GM18505 (cell line): ENCODE data around the gene RHOV.

Source experiments
- ATAC-seq: cut with Tn5 transposase; IDR thresholded peaks from one replicate; pipeline ENCODE4 v1.9.1; 2021; ENCODE audit not compliant: unreplicated experiment
- POLR2A ChIP-seq: IDR thresholded peaks from 4 replicates; pipeline ENCODE4 v1.6.1; 2011; ENCODE audit warnings: borderline replicate concordance; ENCODE audit not compliant: insufficient read depth, insufficient read length; ENCODE audit errors: extremely low read depth

RHOV gene, protein sequence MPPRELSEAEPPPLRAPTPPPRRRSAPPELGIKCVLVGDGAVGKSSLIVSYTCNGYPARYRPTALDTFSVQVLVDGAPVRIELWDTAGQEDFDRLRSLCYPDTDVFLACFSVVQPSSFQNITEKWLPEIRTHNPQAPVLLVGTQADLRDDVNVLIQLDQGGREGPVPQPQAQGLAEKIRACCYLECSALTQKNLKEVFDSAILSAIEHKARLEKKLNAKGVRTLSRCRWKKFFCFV

DNA sequence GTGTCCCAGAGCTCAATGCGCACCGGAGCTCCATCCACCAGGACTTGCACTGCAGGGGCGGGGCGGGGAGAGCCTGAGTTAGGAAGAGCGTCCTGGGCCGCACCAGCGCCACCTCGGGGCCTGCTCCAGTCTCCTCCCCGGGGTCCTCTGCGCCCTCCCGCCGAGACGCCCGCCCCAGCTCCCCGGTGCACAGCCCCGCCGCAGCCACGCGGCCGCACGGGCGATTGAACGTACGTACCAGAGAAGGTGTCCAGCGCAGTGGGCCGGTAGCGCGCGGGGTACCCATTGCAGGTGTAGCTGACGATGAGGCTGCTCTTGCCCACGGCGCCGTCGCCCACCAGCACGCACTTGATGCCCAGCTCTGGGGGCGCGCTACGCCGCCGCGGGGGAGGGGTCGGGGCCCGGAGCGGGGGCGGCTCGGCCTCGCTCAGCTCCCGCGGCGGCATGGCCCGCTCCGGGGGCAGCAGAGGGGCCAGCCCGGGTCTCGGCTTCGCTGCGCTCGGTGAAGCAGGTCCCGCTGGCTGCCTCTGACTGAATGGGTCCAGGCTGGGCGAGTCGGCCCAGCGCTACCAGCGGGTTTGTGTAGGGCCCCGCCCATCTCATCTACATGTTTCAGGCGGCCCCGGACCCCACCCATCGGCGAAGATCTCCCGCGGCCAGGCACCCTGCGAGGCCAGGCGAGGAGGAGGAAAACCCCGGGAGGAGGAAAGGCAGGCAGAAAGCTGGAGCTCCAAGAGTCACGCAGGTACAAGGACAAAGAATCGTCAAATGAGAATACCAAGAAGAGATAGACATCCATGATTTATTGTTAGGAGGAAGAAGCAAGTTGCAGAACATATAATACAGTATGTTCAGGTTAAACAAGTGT is at the start of gene RHOV:
TSS of gene RHOV (minus strand) at position 541 of the 868 bp plus-strand sequence. CDS start at position 446, 95 bp downstream.
- peak; percentile 73 for TF ChIP-seq POLR2A
- peak; percentile 43 for ATAC-seq

DNA sequence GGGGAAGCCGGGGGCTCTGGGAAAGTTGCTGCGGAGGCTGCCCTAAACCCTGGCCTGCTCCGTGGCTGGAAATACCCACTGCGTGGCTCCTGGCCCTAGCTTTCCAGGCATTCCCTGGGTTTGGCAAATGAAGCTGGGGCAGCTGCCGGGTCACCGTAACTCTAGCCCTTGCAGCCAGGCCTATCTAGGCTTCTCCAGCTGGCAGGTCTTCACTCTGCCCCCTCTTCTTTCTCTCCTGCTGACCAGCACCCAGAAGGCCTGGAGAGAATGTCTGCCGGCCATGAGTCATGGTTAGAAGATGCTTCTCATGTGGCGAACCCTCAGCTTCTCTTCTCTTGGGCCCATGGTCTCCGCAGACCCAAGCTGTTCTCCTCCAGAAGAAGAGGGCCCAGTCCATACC is 49.5 kb upstream of the RHOV start:
- no peak for ATAC-seq
- no peak for TF ChIP-seq POLR2A

DNA sequence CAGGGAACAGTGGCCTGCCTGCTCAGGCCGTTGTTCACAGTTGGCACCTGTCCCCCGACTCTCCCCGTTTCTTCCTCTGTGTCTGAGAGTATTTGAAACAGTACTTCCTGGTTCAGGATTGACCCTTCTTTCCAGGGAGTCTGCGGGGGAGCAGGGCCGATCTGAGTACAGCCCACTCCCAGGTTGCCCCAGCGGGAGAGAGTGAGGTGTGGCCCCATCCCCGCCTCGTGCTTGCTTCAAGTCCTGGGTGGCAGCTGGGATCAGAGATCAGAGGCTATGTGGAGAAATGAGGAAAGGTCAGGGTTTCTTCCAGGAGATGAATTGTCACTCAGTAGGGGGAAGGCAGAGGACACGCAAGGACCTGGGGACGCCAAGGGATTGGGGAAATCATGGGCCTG is 48.6 kb upstream of the RHOV start:
- no peak for TF ChIP-seq POLR2A
- no peak for ATAC-seq

DNA sequence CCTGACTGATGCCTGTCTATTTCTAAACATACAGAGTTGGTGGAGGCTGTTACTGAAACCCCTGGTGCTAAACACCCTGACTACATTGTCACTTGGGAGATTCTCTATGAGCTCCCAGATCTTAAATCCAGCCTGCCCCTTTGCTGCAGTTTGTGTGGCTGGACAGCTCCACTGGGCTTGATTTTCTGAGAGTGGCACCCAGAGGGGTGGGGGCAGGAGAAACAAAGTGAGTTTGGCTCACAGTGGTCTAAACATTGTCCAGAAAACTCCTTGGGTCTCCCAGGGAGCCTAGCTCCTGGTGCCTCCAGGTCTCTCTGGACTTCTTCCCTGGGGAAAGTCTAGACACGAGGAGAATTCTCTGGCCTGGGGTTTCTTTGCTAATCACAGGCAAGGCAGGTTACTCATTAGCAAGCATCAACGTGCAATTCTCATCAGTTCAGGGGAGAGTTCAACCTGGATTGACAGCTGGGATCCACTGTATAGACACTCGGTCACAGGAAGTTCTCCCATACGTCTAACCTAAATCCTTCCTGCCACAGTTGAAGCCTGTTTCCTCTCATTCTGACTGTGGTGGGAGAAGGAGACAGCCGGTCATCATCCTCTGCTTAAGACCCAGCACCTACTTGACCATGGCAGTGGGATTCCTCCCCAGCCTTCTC is 48.0 kb upstream of the RHOV start:
- TF ChIP-seq POLR2A, result no peak
- ATAC-seq, result no peak

DNA sequence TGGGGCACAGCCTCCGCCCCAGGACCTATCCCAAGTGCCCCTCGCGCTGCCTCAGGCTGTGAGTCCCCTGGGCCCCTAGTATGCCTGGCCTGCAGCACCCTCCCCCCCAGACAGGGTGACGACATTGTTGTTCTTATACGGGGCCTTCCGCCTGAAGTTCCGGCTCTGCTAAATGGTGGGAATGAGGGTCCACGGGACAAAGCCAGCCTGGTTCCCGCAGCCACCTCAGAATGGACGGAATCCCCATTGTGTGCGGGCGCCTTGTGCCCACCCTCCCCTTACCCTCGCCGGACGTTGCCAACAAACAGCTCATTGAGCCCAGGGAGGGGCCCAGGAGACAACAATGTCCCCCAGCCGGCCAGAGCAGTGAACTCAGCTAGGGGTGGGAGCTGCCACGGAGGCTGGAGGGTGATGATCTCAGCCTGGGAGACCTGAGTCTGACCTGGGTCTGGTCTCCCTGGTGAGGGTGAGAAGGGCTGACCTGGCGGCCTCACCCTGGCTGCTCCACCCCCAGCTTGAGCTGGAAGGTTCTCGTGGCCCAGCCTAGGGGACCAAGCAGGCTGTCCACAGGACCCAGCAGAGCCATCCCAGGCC is 44.9 kb upstream of the RHOV start:
- TF ChIP-seq POLR2A, result no peak
- no peak for ATAC-seq

DNA sequence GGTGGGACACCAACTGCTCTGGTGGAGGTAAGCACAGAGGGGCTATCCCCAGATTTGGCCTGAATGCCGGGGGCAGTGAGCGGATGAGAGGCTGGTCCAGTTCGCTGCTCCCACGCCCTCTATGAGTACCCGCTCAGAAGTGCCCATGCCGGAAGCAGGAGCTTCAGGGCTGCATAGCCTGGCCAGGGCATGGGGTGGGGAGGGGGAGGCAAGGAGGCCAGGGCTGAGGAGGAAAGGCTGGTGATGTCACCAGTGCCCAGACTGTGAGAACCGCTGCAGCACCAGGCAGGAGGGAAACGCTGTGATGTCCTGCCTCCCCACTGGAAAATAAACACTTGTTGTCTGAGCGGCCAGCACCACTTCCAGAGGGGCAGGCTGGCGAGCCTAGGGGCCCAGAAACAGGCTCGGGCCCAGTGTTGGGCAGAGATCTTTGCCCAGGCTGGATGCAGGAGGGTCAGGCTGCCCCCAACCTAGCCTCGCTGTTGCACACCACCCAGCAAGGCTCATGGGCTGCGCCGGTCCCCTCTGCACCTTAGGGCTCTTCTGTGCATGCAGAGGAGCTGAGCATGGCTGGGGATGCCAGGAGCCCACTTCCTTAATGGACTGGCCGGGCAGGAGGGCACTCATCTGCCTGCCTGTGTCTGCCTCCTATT is 44.2 kb upstream of the RHOV start:
- no peak for ATAC-seq
- TF ChIP-seq POLR2A, result no peak

DNA sequence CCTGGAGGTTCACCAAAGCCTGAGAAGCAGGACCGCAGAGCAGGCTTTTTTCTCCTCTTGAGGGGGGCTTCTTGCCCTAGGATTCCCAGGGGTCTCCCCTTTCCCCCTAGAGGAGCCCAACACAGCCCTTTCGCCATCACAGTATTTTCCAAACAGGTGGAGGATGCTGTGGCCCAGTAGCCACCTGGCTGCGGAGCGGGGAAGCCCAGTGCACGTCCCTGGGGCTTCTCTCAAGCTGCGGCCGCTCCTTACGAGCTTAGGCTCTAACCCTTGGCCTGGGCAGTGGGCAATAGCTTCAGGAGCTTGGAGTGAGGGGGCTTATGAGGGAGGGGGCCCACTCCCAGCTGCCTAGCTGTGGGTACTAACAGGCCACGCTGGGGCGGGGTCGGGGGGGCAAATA is 43.6 kb upstream of the RHOV start:
- ATAC-seq, result no peak
- TF ChIP-seq POLR2A, result no peak

DNA sequence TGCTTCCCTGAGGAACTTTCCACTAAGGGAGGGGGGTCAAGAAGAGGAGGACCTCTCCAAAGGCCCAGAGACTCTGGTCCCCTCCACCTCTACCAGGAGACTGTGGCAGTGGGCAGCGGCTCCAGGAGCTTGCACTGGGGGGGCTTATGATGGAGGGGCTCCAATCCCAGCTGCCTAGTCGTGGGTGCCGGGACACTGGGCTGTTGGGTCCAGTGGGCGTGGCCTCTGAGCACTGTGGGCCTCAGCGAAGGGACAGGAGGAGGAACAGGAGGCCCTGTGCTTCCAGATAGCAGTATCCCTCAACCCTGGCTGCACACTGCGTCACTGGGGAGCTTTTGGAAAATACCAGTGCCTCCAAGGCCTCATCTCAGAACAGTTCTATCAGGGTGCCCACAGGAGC is 41.6 kb upstream of the RHOV start:
- no peak for ATAC-seq
- TF ChIP-seq POLR2A, result no peak

DNA sequence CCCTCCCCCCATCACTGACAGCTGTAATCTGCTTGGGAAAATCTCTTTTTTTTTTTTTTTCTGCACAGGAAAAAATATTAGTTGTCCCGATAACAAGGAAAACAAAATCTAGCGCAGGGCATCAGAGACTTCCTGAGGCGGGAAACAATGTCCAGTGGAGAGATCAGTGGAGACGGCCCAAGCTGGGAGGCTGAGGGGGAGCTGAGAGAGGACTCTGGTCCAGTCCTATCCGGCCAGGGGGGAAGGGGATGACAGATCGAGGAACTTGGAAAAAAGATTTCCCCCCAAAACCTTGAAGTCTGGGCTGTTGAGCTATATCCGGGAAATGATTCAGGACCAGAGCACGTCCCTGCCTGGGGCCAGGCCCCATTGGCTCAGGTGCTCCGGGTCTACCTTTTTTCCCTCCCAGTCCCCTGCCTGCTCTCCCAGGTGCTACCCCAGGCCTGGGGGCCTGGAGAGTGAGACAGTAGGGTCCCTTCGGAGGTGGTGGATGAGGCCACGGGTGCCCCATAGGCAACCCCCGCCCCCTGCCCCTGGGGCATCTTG is 41.2 kb upstream of the RHOV start:
- no peak for ATAC-seq
- TF ChIP-seq POLR2A, result no peak

DNA sequence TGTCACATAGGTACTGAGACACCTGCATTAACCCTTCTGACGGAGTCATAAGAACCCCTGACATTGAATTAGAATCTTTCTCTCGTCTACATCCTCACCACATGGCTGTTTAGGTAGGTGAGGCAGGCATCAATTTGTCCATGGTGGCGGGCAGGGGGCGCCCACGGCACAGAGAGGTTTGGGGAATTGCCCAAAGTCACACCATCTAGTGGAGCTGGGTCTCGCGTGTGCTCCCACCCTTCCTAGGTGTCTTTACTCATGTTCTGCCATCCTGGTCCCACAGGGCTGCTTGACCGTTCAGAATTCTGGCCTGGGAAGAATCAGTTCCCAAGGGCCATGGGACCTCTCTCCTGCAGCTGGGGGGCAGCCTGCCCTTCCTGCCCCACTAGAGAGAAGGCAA is 40.5 kb upstream of the RHOV start:
- TF ChIP-seq POLR2A, result no peak
- no peak for ATAC-seq

DNA sequence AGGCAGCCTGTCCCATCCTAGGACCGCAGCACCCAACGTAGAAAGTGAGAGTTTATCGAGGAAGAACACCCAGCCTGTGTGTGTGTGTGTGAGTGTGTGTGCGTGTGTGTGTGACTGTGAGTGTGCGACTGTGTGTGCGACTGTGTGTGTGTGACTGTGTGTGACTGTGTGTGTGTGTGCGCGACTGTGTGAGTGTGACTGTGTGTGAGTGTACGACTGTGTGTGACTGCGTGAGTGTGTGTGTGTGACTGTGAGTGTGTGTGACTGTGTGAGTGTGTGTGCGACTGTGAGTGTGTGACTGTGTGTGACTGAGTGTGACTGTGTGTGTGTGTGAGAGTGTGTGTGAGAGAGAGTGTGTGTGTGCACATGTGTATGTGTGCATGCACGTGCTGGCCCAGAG is 40.0 kb upstream of the RHOV start:
- no peak for ATAC-seq
- no peak for TF ChIP-seq POLR2A

DNA sequence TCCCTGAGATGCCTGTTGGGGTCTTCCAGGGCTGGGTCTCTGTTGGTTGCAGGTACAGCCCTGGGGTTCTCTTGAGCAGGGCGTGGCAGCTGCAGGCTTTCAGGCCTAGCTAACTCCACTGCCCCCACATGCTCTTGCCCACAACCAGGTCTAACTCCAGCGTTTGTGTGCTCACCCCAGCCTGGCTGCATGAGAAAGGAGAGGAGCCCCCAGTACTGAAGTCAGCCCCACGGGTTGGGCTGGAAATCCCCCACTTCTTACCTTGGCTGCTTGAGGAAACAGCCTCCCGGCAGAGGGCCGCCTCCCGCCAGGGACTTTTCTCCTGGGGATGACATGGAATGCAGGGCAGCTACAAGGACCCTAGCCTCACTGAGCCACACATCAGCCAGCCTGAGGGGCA is 38.4 kb upstream of the RHOV start:
- no peak for ATAC-seq
- no peak for TF ChIP-seq POLR2A

DNA sequence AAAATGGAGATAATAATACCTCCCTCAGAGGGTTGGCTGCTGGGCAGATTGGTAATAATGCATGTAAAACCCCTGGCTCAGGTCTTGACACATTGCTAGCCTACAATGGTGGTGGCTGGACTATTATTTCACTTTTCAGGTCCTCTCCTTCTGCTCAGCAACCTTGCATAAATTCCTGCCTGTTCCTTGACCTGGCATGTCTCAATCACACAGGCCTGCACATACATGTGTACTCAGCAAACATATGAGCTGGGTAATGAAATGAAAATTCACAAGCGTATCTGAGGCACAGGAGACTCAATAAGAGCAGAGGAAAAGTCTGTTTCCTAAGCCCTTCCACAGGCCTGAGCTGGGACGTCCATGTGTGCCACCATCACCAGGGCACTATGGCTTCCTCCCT is 37.7 kb upstream of the RHOV start:
- no peak for TF ChIP-seq POLR2A
- no peak for ATAC-seq
